Panc1 (cell line): ENCODE data around the gene AAK1. TPM values are rescaled to one million over a fixed set of nuclear protein-coding genes. Genes with fewer than 3 reads are reported as not detected.

ENCODE experiments used
- ATAC-seq: fragments of 200-7000 bp; cut with Tn5 transposase; 2 replicates; pipeline ENCODE4 v1.9.1; 2020; ENCODE audit warnings: mild to moderate bottlenecking, moderate library complexity
- BruUV-seq: library from RNA; stranded (reverse); fragments of 400-500 nt; replicated peaks from 2 replicates; lab custom pipeline; 2021; lab: Mats Ljungman, UMichigan
- CTCF ChIA-PET: fragments of 300-600 bp; sonication (Branson Sonifier 250); formaldehyde crosslinking; loops from one replicate; lab custom pipeline; 2022; ENCODE audit warnings: antibody characterized with exemption; lab: Charles Lee
- POLR2A ChIA-PET: fragments of 300-600 bp; sonication (Branson Sonifier 250); formaldehyde crosslinking; loops from one replicate; lab custom pipeline; 2022; ENCODE audit warnings: antibody characterized with exemption; lab: Charles Lee
- DNase-seq: peaks from one replicate; pipeline ENCODE4 v3.0.0-alpha.2; 2010; ENCODE audit warnings: low read depth, low spot score
- H3K27ac ChIP-seq: 2 replicates; pipeline ENCODE4 v1.5.1; 2011; ENCODE audit warnings: mild to moderate bottlenecking, low read length, inconsistent platforms
- H3K27me3 ChIP-seq: fragments of 200-500 bp; sonication (Bioruptor generic); 2 replicates; pipeline ENCODE4 v1.6.0; 2014; ENCODE audit warnings: low read length, inconsistent platforms; ENCODE audit not compliant: control insufficient read depth, insufficient read depth
- H3K36me3 ChIP-seq: fragments of 200-500 bp; sonication (Bioruptor generic); 2 replicates; pipeline ENCODE4 v1.5.1; 2014; ENCODE audit warnings: inconsistent platforms, mild to moderate bottlenecking, low read length, moderate library complexity; ENCODE audit not compliant: control insufficient read depth, insufficient read depth
- H3K4me1 ChIP-seq: 2 replicates; pipeline ENCODE4 v1.5.1; 2011; ENCODE audit warnings: inconsistent platforms, mild to moderate bottlenecking, low read length, moderate library complexity; ENCODE audit not compliant: control insufficient read depth, insufficient read depth
- H3K4me3 ChIP-seq, 2 experiments: 2 replicates each; pipeline ENCODE4 v1.5.1; 2011 to 2012; ENCODE audit warnings: low read depth in 2 of 2, low read length in 2 of 2, mild to moderate bottlenecking in 2 of 2, inconsistent platforms in 1 of 2, moderate library complexity in 1 of 2
- H3K9me3 ChIP-seq: fragments of 200-500 bp; sonication (Bioruptor generic); 2 replicates; pipeline ENCODE4 v1.5.1; 2014; ENCODE audit warnings: low read depth, mild to moderate bottlenecking, inconsistent platforms, low read length, moderate library complexity; ENCODE audit not compliant: control insufficient read depth, insufficient read depth
- POLR2AphosphoS5 ChIP-seq: IDR thresholded peaks from 2 replicates; pipeline ENCODE4 v1.6.1; 2012; ENCODE audit warnings: mild to moderate bottlenecking, low read depth, low read length, moderate library complexity
- SIN3A ChIP-seq: IDR thresholded peaks from 2 replicates; pipeline ENCODE4 v1.6.1; 2012; ENCODE audit warnings: low read depth, mild to moderate bottlenecking, low read length, moderate library complexity, borderline replicate concordance; ENCODE audit not compliant: insufficient read depth
- TCF7L2 ChIP-seq: IDR thresholded peaks from 2 replicates; pipeline ENCODE4 v1.6.1; 2011; ENCODE audit warnings: mild to moderate bottlenecking, low read depth, low read length, inconsistent platforms
- in situ Hi-C: cut with HindIII; loops from 2 replicates; pipeline ENCODE4 v1.10.0; 2016; ENCODE audit warnings: low sequenced_read_pairs, low pct_unique_long_range_greater_than_20kb
- intact Hi-C: fragments of 100-400 bp; cut with micrococcal nuclease; formaldehyde crosslinking; loops from one replicate; pipeline ENCODE4 v1.10.0; 2022; ENCODE audit not compliant: unreplicated experiment
- total RNA-seq: library from RNA; stranded (reverse); gene quantifications from one replicate; pipeline ENCODE4 v1.2.1, GENCODE V29; 2021; ENCODE audit not compliant: unreplicated experiment
- TF ChIP-seq, protein P1 (sequence below): fragments of 450-650 bp; IDR thresholded peaks from 2 replicates; pipeline ENCODE4 v1.5.1; 2017; ENCODE audit warnings: mild to moderate bottlenecking
- TF ChIP-seq, protein P2 (sequence below), 2 experiments: IDR thresholded peaks; 2 replicates each; pipeline ENCODE4 v1.6.1; 2011 to 2012; ENCODE audit warnings: low read depth in 2 of 2, control low read depth in 1 of 2, low read length in 1 of 2, mild to moderate bottlenecking in 1 of 2, moderate library complexity in 1 of 2; ENCODE audit not compliant: insufficient read depth in 1 of 2

The AAK1 gene
- total RNA-seq, 1 experiment from 2014 or later: 123 TPM

DNA sequence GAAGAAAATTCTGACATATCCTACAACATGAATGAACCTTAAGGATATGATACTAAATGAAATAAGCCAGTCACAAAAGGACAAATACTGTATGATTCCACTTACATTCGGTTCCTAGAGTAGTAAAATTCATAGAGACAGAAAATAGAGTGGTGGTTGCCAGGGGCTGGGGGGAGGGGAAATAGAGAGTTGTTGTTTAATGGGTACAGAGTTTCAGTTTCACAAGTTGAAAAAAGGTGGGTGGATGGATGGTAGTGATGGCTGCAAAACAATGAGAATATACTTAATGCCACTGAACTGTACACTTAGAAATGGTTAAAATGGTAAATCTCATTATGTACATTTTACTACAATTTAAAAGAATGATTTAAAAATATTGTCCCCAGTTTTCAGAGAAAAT lies 153.1 kb downstream of the AAK1 start:
- Histone ChIP-seq H3K27ac (no peak overlapping the region), H3K4me3 (no peak overlapping the region), H3K9me3 (no peaks in the 10 kb centered on the region), H3K4me1 (no peaks in the 10 kb centered on the region), H3K27me3 (no peaks in the 10 kb centered on the region), H3K36me3 (no peaks in the 10 kb centered on the region)
- BruUV-seq: no TSS peak
- CTCF ChIA-PET: no interaction called here
- DNase-seq: no peak
- in situ Hi-C loops (no loop called here), intact Hi-C loops (no loop called here)
- ATAC-seq: no peak
- POLR2A ChIA-PET: no interaction called here
- TF ChIP-seq, protein P1, sequence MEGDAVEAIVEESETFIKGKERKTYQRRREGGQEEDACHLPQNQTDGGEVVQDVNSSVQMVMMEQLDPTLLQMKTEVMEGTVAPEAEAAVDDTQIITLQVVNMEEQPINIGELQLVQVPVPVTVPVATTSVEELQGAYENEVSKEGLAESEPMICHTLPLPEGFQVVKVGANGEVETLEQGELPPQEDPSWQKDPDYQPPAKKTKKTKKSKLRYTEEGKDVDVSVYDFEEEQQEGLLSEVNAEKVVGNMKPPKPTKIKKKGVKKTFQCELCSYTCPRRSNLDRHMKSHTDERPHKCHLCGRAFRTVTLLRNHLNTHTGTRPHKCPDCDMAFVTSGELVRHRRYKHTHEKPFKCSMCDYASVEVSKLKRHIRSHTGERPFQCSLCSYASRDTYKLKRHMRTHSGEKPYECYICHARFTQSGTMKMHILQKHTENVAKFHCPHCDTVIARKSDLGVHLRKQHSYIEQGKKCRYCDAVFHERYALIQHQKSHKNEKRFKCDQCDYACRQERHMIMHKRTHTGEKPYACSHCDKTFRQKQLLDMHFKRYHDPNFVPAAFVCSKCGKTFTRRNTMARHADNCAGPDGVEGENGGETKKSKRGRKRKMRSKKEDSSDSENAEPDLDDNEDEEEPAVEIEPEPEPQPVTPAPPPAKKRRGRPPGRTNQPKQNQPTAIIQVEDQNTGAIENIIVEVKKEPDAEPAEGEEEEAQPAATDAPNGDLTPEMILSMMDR: no peak
- TF ChIP-seq, protein P2, sequence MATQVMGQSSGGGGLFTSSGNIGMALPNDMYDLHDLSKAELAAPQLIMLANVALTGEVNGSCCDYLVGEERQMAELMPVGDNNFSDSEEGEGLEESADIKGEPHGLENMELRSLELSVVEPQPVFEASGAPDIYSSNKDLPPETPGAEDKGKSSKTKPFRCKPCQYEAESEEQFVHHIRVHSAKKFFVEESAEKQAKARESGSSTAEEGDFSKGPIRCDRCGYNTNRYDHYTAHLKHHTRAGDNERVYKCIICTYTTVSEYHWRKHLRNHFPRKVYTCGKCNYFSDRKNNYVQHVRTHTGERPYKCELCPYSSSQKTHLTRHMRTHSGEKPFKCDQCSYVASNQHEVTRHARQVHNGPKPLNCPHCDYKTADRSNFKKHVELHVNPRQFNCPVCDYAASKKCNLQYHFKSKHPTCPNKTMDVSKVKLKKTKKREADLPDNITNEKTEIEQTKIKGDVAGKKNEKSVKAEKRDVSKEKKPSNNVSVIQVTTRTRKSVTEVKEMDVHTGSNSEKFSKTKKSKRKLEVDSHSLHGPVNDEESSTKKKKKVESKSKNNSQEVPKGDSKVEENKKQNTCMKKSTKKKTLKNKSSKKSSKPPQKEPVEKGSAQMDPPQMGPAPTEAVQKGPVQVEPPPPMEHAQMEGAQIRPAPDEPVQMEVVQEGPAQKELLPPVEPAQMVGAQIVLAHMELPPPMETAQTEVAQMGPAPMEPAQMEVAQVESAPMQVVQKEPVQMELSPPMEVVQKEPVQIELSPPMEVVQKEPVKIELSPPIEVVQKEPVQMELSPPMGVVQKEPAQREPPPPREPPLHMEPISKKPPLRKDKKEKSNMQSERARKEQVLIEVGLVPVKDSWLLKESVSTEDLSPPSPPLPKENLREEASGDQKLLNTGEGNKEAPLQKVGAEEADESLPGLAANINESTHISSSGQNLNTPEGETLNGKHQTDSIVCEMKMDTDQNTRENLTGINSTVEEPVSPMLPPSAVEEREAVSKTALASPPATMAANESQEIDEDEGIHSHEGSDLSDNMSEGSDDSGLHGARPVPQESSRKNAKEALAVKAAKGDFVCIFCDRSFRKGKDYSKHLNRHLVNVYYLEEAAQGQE (IDR thresholded peaks at IDR 0.05; ENCODE audit: insufficient read depth in 1 of 2, low read depth in 2 of 2, low read length in 1 of 2): no peak
- TF ChIP-seq POLR2AphosphoS5 (no peak), SIN3A (no peak), TCF7L2 (no peak)

DNA sequence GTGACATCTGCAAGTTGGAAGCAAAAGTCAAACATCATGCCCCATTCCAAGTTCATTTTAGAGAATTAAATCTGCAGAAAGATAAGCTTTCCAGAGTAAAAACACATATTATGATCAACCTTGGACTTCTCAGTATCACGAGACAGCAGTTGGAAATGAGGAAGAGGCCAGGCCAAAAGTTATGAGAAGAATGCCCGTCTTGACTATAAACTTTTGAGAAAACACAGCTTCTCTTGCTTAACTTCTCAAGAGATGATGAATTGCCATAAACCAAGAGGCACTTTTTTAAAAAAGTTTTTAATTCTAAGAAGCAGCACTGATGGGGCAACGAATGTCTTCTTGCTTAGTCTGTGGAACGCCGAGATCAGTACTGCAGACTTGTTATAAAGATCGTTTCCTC lies 153.7 kb downstream of the AAK1 start:
- ChIA-PET POLR2A (no interaction called here), CTCF (interaction anchor here (0.6 kb wide), 1 partner anchor 12 kb away, joined by 3 read pairs; no protein-coding TSS in a partner anchor)
- in situ Hi-C loops: no loop called here
- no peaks in the 10 kb centered on the region for H3K4me1 ChIP-seq
- H3K9me3 ChIP-seq: no peaks in the 10 kb centered on the region
- H3K27me3 ChIP-seq: no peaks in the 10 kb centered on the region
- intact Hi-C loops: no loop called here
- DNase-seq: no peak
- H3K4me3 ChIP-seq: no peak overlapping the region
- no peak overlapping the region for H3K27ac ChIP-seq
- TF ChIP-seq POLR2AphosphoS5 (no peak), TCF7L2 (no peak), SIN3A (no peak)
- TF ChIP-seq, protein P1: no peak
- TF ChIP-seq, protein P2 (IDR thresholded peaks at IDR 0.05; ENCODE audit: insufficient read depth in 1 of 2, low read depth in 2 of 2, low read length in 1 of 2): no peak
- H3K36me3 ChIP-seq: no peaks in the 10 kb centered on the region
- no peak for ATAC-seq
- no TSS peak for BruUV-seq
